K562 (cell line): ENCODE results near the gene TBXAS1. TPM values are rescaled to one million over a fixed set of nuclear protein-coding genes. Genes with fewer than 3 reads are reported as not detected.

ENCODE experiments used
- ATAC-seq: fragments of 200-7000 bp; cut with Tn5 transposase; 3 replicates; pipeline ENCODE4 v1.9.1; 2020; ENCODE audit warnings: moderate library complexity
- BruUV-seq: library from RNA; stranded (reverse); fragments of 400-500 nt; replicated peaks from 2 replicates; lab custom pipeline; 2021; lab: Mats Ljungman, UMichigan
- CTCF ChIA-PET: fragments of 300-600 bp; formaldehyde crosslinking; extraction: SDS; loops from one replicate; lab custom pipeline; 2021; ENCODE audit warnings: low intra/inter-chr PET ratio; lab: Yijun Ruan, JAX
- POLR2A ChIA-PET: fragments of 300-600, 350-650 bp; sonication (Branson Sonifier 250); formaldehyde crosslinking; extraction: SDS; loops from one replicate; lab custom pipeline; 2021; ENCODE audit warnings: antibody characterized with exemption, inconsistent platforms; lab: Yijun Ruan, JAX
- DNase-seq, 4 experiments: peaks; one replicate each; pipeline versions ENCODE4 v3.0.0 to v3.0.0-alpha.2; 2011 to 2018; ENCODE audit warnings: low spot score in 3 of 4, mixed read lengths in 3 of 4; ENCODE audit errors: extremely low read depth in 1 of 4
- FAIRE-seq: peaks from 2 replicates; lab custom pipeline; 2011; peaks lifted over from hg19 to GRCh38; lab: Jason Lieb, UNC
- H2AFZ ChIP-seq: 2 replicates; pipeline ENCODE4 v1.6.0; 2011; ENCODE audit warnings: low read depth, low read length, control low read depth, inconsistent platforms
- H3K27ac ChIP-seq: fragments of 200-600 bp; 3 replicates; pipeline ENCODE4 v1.8.0; 2011; ENCODE audit warnings: low read depth, mild to moderate bottlenecking, control low read depth, inconsistent platforms, low read length, moderate library complexity, mixed read lengths; ENCODE audit errors: extremely low read depth
- H3K27me3 ChIP-seq, 2 experiments: fragments of 300-600 bp in 1 of 2; 2 replicates in 1 of 2; 3 replicates in 1 of 2; pipeline versions ENCODE4 v1.6.0 to v1.8.0; 2011; ENCODE audit warnings: inconsistent platforms in 2 of 2, low read length in 2 of 2, mild to moderate bottlenecking in 1 of 2, mixed read lengths in 1 of 2, moderate library complexity in 1 of 2; ENCODE audit not compliant: control insufficient read depth in 2 of 2, insufficient read depth in 2 of 2
- H3K36me3 ChIP-seq: fragments of 300-600 bp; 3 replicates; pipeline ENCODE4 v1.8.0; 2011; ENCODE audit warnings: mild to moderate bottlenecking, low read length, inconsistent platforms; ENCODE audit not compliant: control insufficient read depth, insufficient read depth
- H3K4me1 ChIP-seq, 2 experiments: fragments of 200-600 bp in 1 of 2; replicated peaks in 1 of 2; 2 replicates in 1 of 2; 3 replicates in 1 of 2; pipeline versions ENCODE4 v1.5.1 to v1.8.0; 2011; ENCODE audit warnings: inconsistent platforms in 2 of 2, low read length in 2 of 2, mild to moderate bottlenecking in 1 of 2, mixed read lengths in 1 of 2, moderate library complexity in 1 of 2; ENCODE audit not compliant: control insufficient read depth in 2 of 2, insufficient read depth in 2 of 2
- H3K4me2 ChIP-seq: 2 replicates; pipeline ENCODE4 v1.6.1; 2011; ENCODE audit warnings: low read length, control low read depth, inconsistent platforms, mixed read lengths; ENCODE audit not compliant: insufficient read depth
- H3K4me3 ChIP-seq: fragments of 200-600 bp; sonication (generic), shearing (Covaris generic); 2 replicates; pipeline ENCODE4 v1.5.1; 2016; ENCODE audit warnings: control low read depth, inconsistent platforms
- H3K79me2 ChIP-seq: fragments of 200-600 bp; 3 replicates; pipeline ENCODE4 v1.8.0; 2011; ENCODE audit warnings: low read length, inconsistent platforms; ENCODE audit not compliant: control insufficient read depth, insufficient read depth
- H3K9ac ChIP-seq, 2 experiments: 2 replicates each; pipeline versions ENCODE4 v1.6.0 to v1.6.1; 2011; ENCODE audit warnings: low read depth in 2 of 2, low read length in 2 of 2, control low read depth in 1 of 2, inconsistent platforms in 1 of 2, mild to moderate bottlenecking in 1 of 2, mixed read lengths in 1 of 2; ENCODE audit not compliant: insufficient read depth in 1 of 2
- H3K9me1 ChIP-seq: one replicate; pipeline ENCODE4 v1.6.0; 2011; ENCODE audit warnings: inconsistent platforms, mild to moderate bottlenecking, low read length, moderate library complexity; ENCODE audit not compliant: control insufficient read depth, insufficient read depth
- H3K9me3 ChIP-seq: replicated peaks from 2 replicates; pipeline ENCODE4 v1.5.1; 2011; ENCODE audit warnings: low read depth, low read length, inconsistent platforms; ENCODE audit not compliant: control insufficient read depth, insufficient read depth
- H4K20me1 ChIP-seq: replicated peaks from 2 replicates; pipeline ENCODE4 v1.6.1; 2011; ENCODE audit warnings: low read length, inconsistent platforms, mixed read lengths; ENCODE audit not compliant: control insufficient read depth, insufficient read depth
- ARID4B ChIP-seq: sonication (generic); formaldehyde crosslinking; IDR thresholded peaks from 2 replicates; pipeline ENCODE4 v1.8.0; 2022; ENCODE audit warnings: mild to moderate bottlenecking, missing genetic modification reagents
- YY1 ChIP-seq, 3 experiments: IDR thresholded peaks; 2 replicates each; pipeline ENCODE4 v1.6.1; 2011; ENCODE audit warnings: low read length in 2 of 3, mild to moderate bottlenecking in 2 of 3, moderate library complexity in 2 of 3, borderline replicate concordance in 1 of 3, control low read depth in 1 of 3, low read depth in 1 of 3; ENCODE audit not compliant: insufficient read depth in 3 of 3, insufficient replicate concordance in 2 of 3, control insufficient read depth in 1 of 3, insufficient read length in 1 of 3; ENCODE audit errors: extremely low read depth in 1 of 3
- ZNF512 ChIP-seq: IDR thresholded peaks from 2 replicates; pipeline ENCODE4 v1.6.1; 2016; ENCODE audit warnings: missing genetic modification characterization, missing compliant biosample characterization
- WGBS: fragments of 100-300 bp; shearing (Covaris generic); methylation state at CpG from one replicate; pipeline ENCODE4 v1.1.6; 2016; ENCODE audit warnings: low coverage, mixed read lengths; ENCODE audit not compliant: insufficient coverage; ENCODE audit errors: missing lambda C conversion rate; 5-methylcytosine and 5-hydroxymethylcytosine counted together
- in situ Hi-C: fragments of 300-500 bp; cut with MboI; formaldehyde crosslinking; loops from 4 replicates; pipeline ENCODE4 v1.15.0; 2018; ENCODE audit warnings: inconsistent platforms, mixed read lengths
- intact Hi-C: fragments of 100-400 bp; cut with micrococcal nuclease; formaldehyde crosslinking; loops from 2 replicates; pipeline ENCODE4 v1.14.2; 2022
- polyA plus RNA-seq, 8 experiments: library from polyadenylated mRNA; depleted of rRNA in 4 of 8; stranded (reverse) in 5 of 8; unstranded in 3 of 8; fragments of >200 nt; fragmentation: Nextera tagmentation in 2 of 8; fragmentation: Illumina TruSeq in 1 of 8; extraction: Ambion mirVana in 2 of 8; extraction: Trizol in 1 of 8; gene quantifications; 2 replicates each; pipeline versions ENCODE4 v1.2.1 to v1.2.3, GENCODE V29; 2011 to 2014; ENCODE audit warnings: inconsistent platforms in 1 of 8, missing spikeins in 1 of 8
- total RNA-seq, 7 experiments: library from RNA; depleted of rRNA in 6 of 7; stranded (reverse); fragments of >200 nt in 6 of 7; fragmentation: Illumina TruSeq in 2 of 7; extraction: Trizol in 2 of 7; gene quantifications; 2 replicates each; pipeline versions ENCODE4 v1.2.1 to v1.2.3, GENCODE V29; 2011 to 2021; ENCODE audit warnings: low replicate concordance in 1 of 7

The TBXAS1 gene
- total and polyA plus RNA-seq, 9 of the 15 experiments (the other 6 are each of a cell fraction or from before 2014, with no cell fraction given), result 1.1 to 8.3 (median 1.9) TPM

DNA sequence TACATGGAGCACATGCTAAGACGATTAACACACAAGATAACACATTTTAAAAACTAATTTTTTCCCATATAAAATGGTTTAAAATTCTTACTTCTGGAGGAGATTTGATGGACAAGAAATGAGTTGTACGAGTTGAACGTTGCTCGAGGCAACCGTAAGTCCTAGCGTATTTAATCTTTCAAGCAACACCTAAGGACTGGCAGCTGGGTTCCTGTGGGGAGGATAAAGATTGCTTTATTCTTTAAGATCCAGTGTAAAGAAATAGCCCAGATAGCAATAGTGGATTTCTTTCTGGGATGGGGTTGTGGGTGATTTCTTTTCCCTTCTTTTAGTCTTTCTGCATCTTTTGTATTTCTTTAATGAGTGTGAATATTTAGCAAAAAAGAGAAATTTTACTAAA, 9.8 kb downstream of the TBXAS1 start:
- Histone ChIP-seq H2AFZ (no peak overlapping the region), H3K79me2 (no peaks in the 10 kb centered on the region), H3K4me3 (no peak overlapping the region), H3K27me3 (peaks cover 0 to 15% of the 10 kb centered on the region in 2 experiments; a peak in 3 of 5 replicates), H3K4me2 (no peak overlapping the region), H3K4me1 (peaks cover 0 to 4% of the 10 kb centered on the region in 2 experiments; a peak in 1 of 5 replicates), H3K9me3 (no peaks in the 10 kb centered on the region), H3K27ac (no peak overlapping the region), H4K20me1 (no peaks in the 10 kb centered on the region), H3K36me3 (no peaks in the 10 kb centered on the region), H3K9ac (no peak overlapping the region), H3K9me1 (no peaks in the 10 kb centered on the region)
- BruUV-seq, result no TSS peak
- ATAC-seq, result 0 out of 3 replicates have a peak, but pooled peaks have one; percentile 18
- intact Hi-C loops, result no loop called here
- TF ChIP-seq ZNF512 (tag), result no peak
- 0 out of 2 replicates have a peak, but pooled peaks have one; percentile 3 for TF ChIP-seq ARID4B
- no peak for TF ChIP-seq YY1 (IDR thresholded peaks at IDR 0.05; ENCODE audit: borderline replicate concordance in 1 of 3, control insufficient read depth in 1 of 3, extremely low read depth in 1 of 3, insufficient read depth in 3 of 3, insufficient read length in 1 of 3, insufficient replicate concordance in 2 of 3, low read depth in 1 of 3, low read length in 2 of 3)
- WGBS, result 11% methylated on average over 6 of the region's 6 CpGs
- FAIRE-seq, result no peak
- POLR2A ChIA-PET, result interaction anchor here (0.7 to 0.8 kb wide), 3 partner anchors 11 to 518 kb away, joined by 3 read pairs; no protein-coding TSS in a partner anchor
- CTCF ChIA-PET, result no interaction called here
- DNase-seq, result no peak
- in situ Hi-C loops, result no loop called here
